ENCODE measurements around the gene CLCN3.

DNA sequence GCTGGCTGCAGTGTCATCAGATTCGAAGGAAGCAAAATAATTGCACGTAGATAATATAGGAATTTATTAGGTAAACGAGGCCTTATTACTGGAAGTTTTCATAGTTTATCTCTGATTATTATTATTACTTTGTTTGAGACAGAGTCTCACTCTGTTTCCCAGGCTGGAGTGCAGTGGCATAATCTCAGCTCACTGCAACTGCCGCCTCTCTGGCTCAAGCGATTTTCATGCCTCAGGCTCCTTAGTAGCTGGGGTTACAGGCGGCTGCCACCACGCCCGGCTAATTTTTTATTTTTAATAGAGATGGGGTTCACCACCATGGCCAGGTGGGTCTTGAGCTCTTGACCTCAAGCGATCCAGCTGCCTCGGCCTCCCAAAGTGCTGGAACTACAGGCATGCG lies 12.5 kb downstream of the CLCN3 start:
- no peak for TF ChIP-seq POLR2A (IDR thresholded peaks at IDR 0.05)
- TF ChIP-seq, protein P1, sequence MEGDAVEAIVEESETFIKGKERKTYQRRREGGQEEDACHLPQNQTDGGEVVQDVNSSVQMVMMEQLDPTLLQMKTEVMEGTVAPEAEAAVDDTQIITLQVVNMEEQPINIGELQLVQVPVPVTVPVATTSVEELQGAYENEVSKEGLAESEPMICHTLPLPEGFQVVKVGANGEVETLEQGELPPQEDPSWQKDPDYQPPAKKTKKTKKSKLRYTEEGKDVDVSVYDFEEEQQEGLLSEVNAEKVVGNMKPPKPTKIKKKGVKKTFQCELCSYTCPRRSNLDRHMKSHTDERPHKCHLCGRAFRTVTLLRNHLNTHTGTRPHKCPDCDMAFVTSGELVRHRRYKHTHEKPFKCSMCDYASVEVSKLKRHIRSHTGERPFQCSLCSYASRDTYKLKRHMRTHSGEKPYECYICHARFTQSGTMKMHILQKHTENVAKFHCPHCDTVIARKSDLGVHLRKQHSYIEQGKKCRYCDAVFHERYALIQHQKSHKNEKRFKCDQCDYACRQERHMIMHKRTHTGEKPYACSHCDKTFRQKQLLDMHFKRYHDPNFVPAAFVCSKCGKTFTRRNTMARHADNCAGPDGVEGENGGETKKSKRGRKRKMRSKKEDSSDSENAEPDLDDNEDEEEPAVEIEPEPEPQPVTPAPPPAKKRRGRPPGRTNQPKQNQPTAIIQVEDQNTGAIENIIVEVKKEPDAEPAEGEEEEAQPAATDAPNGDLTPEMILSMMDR (IDR thresholded peaks at IDR 0.05): no peak
